Liver (tissue), 9 donors: ENCODE data around the gene GRWD1. TPM values are rescaled to one million over a fixed set of nuclear protein-coding genes. Genes with fewer than 3 reads are reported as not detected.

Experiments used
- DNase-seq: peaks from one replicate; pipeline ENCODE4 v3.0.0-alpha.2; 2017; ENCODE audit warnings: low spot score
- H3K27ac ChIP-seq, 2 donors: one replicate each; pipeline ENCODE4 v1.7.0; 2013; ENCODE audit warnings: inconsistent platforms in 2 of 2, low read length in 2 of 2, control low read depth in 1 of 2, low read depth in 1 of 2, mild to moderate bottlenecking in 1 of 2
- H3K27me3 ChIP-seq, 4 donors: one replicate each; pipeline versions ENCODE4 v1.6.1 to v1.7.0; 2013; ENCODE audit warnings: low read length in 3 of 4, inconsistent platforms in 1 of 4, mild to moderate bottlenecking in 1 of 4, moderate library complexity in 1 of 4; ENCODE audit not compliant: control insufficient read depth in 4 of 4, insufficient read depth in 4 of 4
- H3K36me3 ChIP-seq, 4 donors: one replicate each; pipeline versions ENCODE4 v1.6.1 to v1.7.0; 2013; ENCODE audit warnings: low read length in 3 of 4, mild to moderate bottlenecking in 3 of 4, low read depth in 1 of 4, moderate library complexity in 1 of 4; ENCODE audit not compliant: control insufficient read depth in 4 of 4, insufficient read depth in 3 of 4
- H3K4me1 ChIP-seq, 4 donors: one replicate each; pipeline versions ENCODE4 v1.6.1 to v1.7.0; 2013; ENCODE audit warnings: low read length in 3 of 4, mild to moderate bottlenecking in 3 of 4, moderate library complexity in 1 of 4; ENCODE audit not compliant: control insufficient read depth in 4 of 4, insufficient read depth in 4 of 4
- H3K4me3 ChIP-seq, 3 donors: one replicate each; pipeline versions ENCODE4 v1.6.1 to v1.7.0; 2013; ENCODE audit warnings: low read length in 3 of 3, control low read depth in 1 of 3, low read depth in 1 of 3, mild to moderate bottlenecking in 1 of 3
- H3K9ac ChIP-seq, 2 donors: one replicate each; pipeline ENCODE4 v1.7.0; 2013; ENCODE audit warnings: low read length in 2 of 2, mild to moderate bottlenecking in 2 of 2, moderate library complexity in 2 of 2, control low read depth in 1 of 2, low read depth in 1 of 2
- H3K9me3 ChIP-seq, 4 donors: one replicate each; pipeline versions ENCODE4 v1.6.1 to v1.7.0; 2013; ENCODE audit warnings: low read length in 3 of 4; ENCODE audit not compliant: control insufficient read depth in 4 of 4
- EGR1 ChIP-seq, 2 donors: IDR thresholded peaks; 2 replicates each; pipeline ENCODE4 v1.6.1; 2016 to 2018; ENCODE audit warnings: antibody characterized with exemption in 2 of 2, low read depth in 2 of 2
- FOXA1 ChIP-seq: IDR thresholded peaks from 2 replicates; pipeline ENCODE4 v1.6.1; 2016; ENCODE audit warnings: antibody characterized with exemption
- FOXA2 ChIP-seq: IDR thresholded peaks from 2 replicates; pipeline ENCODE4 v1.6.1; 2016; ENCODE audit warnings: antibody characterized with exemption
- GABPA ChIP-seq, 2 donors: IDR thresholded peaks in 1 of 2; conservative IDR thresholded peaks in 1 of 2; 2 replicates each; pipeline ENCODE4 v1.6.1; 2016; ENCODE audit warnings: antibody characterized with exemption in 2 of 2, mild to moderate bottlenecking in 1 of 2, moderate library complexity in 1 of 2
- HNF4A ChIP-seq, 2 donors: conservative IDR thresholded peaks; 2 replicates each; pipeline ENCODE4 v1.6.1; 2016; ENCODE audit warnings: antibody characterized with exemption in 2 of 2, mild to moderate bottlenecking in 2 of 2
- HNF4G ChIP-seq: IDR thresholded peaks from 2 replicates; pipeline ENCODE4 v1.6.1; 2016; ENCODE audit warnings: antibody characterized with exemption
- JUND ChIP-seq, 2 donors: IDR thresholded peaks; 2 replicates each; pipeline ENCODE4 v1.6.1; 2016; ENCODE audit warnings: antibody characterized with exemption in 2 of 2
- NR2F2 ChIP-seq: IDR thresholded peaks from 2 replicates; pipeline ENCODE4 v1.6.1; 2016; ENCODE audit warnings: antibody characterized with exemption
- RAD21 ChIP-seq, 2 donors: IDR thresholded peaks; 2 replicates each; pipeline ENCODE4 v1.6.1; 2016; ENCODE audit warnings: antibody characterized with exemption in 2 of 2, mild to moderate bottlenecking in 2 of 2
- TAF1 ChIP-seq: conservative IDR thresholded peaks from 2 replicates; pipeline ENCODE4 v1.6.1; 2016; ENCODE audit warnings: antibody characterized with exemption, mild to moderate bottlenecking
- YY1 ChIP-seq: IDR thresholded peaks from 2 replicates; pipeline ENCODE4 v1.6.1; 2016; ENCODE audit warnings: antibody characterized with exemption, mild to moderate bottlenecking
- ZBTB33 ChIP-seq: IDR thresholded peaks from 2 replicates; pipeline ENCODE4 v1.6.1; 2016; ENCODE audit warnings: antibody characterized with exemption
- WGBS: extraction: QIAGEN DNeasy Blood & Tissue Kit; methylation state at CpG from one replicate; pipeline ENCODE4 v1.1.7; 2013; 5-methylcytosine and 5-hydroxymethylcytosine counted together
- polyA plus RNA-seq, 2 donors: library from polyadenylated mRNA; stranded (reverse) in 1 of 2; unstranded in 1 of 2; fragments of 200-250 nt in 1 of 2; fragments of >200 nt in 1 of 2; fragmentation: Nextera tagmentation in 1 of 2; extraction: Ambion mirVana in 1 of 2; gene quantifications; one replicate each; pipeline versions ENCODE4 v1.2.1 to v1.2.3, GENCODE V29; 2013 to 2015
- total RNA-seq, 2 donors: library from RNA; depleted of rRNA; stranded (reverse); fragments of >200 nt; gene quantifications; one replicate each; pipeline ENCODE4 v1.2.3, GENCODE V29; 2014
- TF ChIP-seq, protein P1 (sequence below): IDR thresholded peaks from 2 replicates; pipeline ENCODE4 v1.6.1; 2016; ENCODE audit warnings: antibody characterized with exemption
- TF ChIP-seq, protein P2 (sequence below): fragments of 150-350 bp; IDR thresholded peaks from 2 replicates; pipeline ENCODE4 v1.5.1; 2017; ENCODE audit warnings: improper control_type of control experiment, low read depth, low read length; ENCODE audit not compliant: missing input control
- TF ChIP-seq, protein P3 (sequence below): IDR thresholded peaks from 2 replicates; pipeline ENCODE4 v1.6.1; 2016; ENCODE audit warnings: antibody characterized with exemption, mild to moderate bottlenecking
- TF ChIP-seq, protein P4 (sequence below): IDR thresholded peaks from 2 replicates; pipeline ENCODE4 v1.6.1; 2016; ENCODE audit warnings: antibody characterized with exemption
- donor health status: healthy.
- donor health status: healthy.
- donor health status: healthy.
- donor health status: healthy.
- donor health status: healthy.

Gene GRWD1
- total and polyA plus RNA-seq, 4 donors = 7.1 to 31.7 (median 15.3) TPM

GRCh38 chr19:48433337-48433736, 12.4 kb upstream of the GRWD1 start:
- no peak overlapping the region for H3K9ac ChIP-seq
- no peaks in the 10 kb centered on the region for H3K27me3 ChIP-seq
- H3K36me3 ChIP-seq = no peaks in the 10 kb centered on the region
- H3K9me3 ChIP-seq = no peaks in the 10 kb centered on the region
- no peak for DNase-seq
- TF ChIP-seq JUND (IDR thresholded peaks at IDR 0.05) (no peak), HNF4A (conservative IDR thresholded peaks at IDR 0.05) (no peak), TAF1 (no peak), FOXA2 (no peak), GABPA (IDR thresholded peaks at IDR 0.05 in 1 of 2, conservative IDR thresholded peaks at IDR 0.05 in 1 of 2) (no peak), RAD21 (IDR thresholded peaks at IDR 0.05) (no peak), HNF4G (no peak), FOXA1 (no peak), EGR1 (IDR thresholded peaks at IDR 0.05; ENCODE audit: low read depth in 2 of 2) (no peak)
- TF ChIP-seq, protein P1, sequence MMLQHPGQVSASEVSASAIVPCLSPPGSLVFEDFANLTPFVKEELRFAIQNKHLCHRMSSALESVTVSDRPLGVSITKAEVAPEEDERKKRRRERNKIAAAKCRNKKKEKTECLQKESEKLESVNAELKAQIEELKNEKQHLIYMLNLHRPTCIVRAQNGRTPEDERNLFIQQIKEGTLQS = no peak
- TF ChIP-seq, protein P2, sequence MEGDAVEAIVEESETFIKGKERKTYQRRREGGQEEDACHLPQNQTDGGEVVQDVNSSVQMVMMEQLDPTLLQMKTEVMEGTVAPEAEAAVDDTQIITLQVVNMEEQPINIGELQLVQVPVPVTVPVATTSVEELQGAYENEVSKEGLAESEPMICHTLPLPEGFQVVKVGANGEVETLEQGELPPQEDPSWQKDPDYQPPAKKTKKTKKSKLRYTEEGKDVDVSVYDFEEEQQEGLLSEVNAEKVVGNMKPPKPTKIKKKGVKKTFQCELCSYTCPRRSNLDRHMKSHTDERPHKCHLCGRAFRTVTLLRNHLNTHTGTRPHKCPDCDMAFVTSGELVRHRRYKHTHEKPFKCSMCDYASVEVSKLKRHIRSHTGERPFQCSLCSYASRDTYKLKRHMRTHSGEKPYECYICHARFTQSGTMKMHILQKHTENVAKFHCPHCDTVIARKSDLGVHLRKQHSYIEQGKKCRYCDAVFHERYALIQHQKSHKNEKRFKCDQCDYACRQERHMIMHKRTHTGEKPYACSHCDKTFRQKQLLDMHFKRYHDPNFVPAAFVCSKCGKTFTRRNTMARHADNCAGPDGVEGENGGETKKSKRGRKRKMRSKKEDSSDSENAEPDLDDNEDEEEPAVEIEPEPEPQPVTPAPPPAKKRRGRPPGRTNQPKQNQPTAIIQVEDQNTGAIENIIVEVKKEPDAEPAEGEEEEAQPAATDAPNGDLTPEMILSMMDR = no peak
- H3K4me3 ChIP-seq = no peak overlapping the region
- H3K27ac ChIP-seq = no peak overlapping the region
- H3K4me1 ChIP-seq = no peaks in the 10 kb centered on the region
- WGBS = 73% methylated on average over 8 of the region's 8 CpGs

DNA sequence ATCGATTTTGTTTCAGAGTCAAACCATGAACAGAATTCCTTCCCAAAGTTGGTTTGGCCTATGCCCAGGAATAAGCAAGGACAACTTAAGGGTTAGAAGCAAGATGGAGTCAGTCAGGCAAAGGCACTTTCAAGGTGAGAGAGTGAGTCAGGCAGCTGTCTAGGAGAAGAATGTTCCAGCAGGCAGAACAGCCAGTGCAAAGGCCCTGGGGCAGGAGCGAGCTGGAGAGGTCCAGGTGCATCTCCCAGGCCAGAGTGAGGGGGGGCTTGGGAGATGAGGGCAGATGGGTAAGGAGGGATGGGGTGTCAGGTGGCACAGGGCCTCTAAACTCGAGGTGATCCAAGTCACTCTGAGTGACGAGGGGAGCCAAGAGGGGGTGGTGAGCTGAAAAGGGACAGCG, 9.2 kb upstream of the GRWD1 start:
- H3K9ac ChIP-seq = no peak overlapping the region
- DNase-seq = no peak
- no peaks in the 10 kb centered on the region for H3K4me1 ChIP-seq
- H3K4me3 ChIP-seq = no peak overlapping the region
- H3K27me3 ChIP-seq = no peaks in the 10 kb centered on the region
- TF ChIP-seq ZBTB33 (no peak), FOXA1 (no peak), NR2F2 (no peak), HNF4A (conservative IDR thresholded peaks at IDR 0.05) (no peak), TAF1 (no peak), FOXA2 (no peak), YY1 (no peak)
- WGBS = 85% methylated on average over 5 of the region's 5 CpGs
- no peaks in the 10 kb centered on the region for H3K36me3 ChIP-seq
- no peaks in the 10 kb centered on the region for H3K9me3 ChIP-seq
- no peak overlapping the region for H3K27ac ChIP-seq

- Histone ChIP-seq H3K36me3 (no peaks in the 10 kb centered on the region), H3K9ac (no peak overlapping the region), H3K9me3 (no peaks in the 10 kb centered on the region), H3K27ac (no peak overlapping the region), H3K4me1 (peaks cover 2 to 21% (median 12%) of the 10 kb centered on the region in 4 donors), H3K4me3 (no peak overlapping the region), H3K27me3 (no peaks in the 10 kb centered on the region)
- 94% methylated on average over 20 of the region's 20 CpGs for WGBS
- no peak for DNase-seq
- TF ChIP-seq FOXA1 (no peak), GABPA (IDR thresholded peaks at IDR 0.05 in 1 of 2, conservative IDR thresholded peaks at IDR 0.05 in 1 of 2) (no peak), HNF4G (no peak), EGR1 (IDR thresholded peaks at IDR 0.05; ENCODE audit: low read depth in 2 of 2) (no peak), RAD21 (IDR thresholded peaks at IDR 0.05) (no peak), HNF4A (conservative IDR thresholded peaks at IDR 0.05) (no peak)
- TF ChIP-seq, protein P3, sequence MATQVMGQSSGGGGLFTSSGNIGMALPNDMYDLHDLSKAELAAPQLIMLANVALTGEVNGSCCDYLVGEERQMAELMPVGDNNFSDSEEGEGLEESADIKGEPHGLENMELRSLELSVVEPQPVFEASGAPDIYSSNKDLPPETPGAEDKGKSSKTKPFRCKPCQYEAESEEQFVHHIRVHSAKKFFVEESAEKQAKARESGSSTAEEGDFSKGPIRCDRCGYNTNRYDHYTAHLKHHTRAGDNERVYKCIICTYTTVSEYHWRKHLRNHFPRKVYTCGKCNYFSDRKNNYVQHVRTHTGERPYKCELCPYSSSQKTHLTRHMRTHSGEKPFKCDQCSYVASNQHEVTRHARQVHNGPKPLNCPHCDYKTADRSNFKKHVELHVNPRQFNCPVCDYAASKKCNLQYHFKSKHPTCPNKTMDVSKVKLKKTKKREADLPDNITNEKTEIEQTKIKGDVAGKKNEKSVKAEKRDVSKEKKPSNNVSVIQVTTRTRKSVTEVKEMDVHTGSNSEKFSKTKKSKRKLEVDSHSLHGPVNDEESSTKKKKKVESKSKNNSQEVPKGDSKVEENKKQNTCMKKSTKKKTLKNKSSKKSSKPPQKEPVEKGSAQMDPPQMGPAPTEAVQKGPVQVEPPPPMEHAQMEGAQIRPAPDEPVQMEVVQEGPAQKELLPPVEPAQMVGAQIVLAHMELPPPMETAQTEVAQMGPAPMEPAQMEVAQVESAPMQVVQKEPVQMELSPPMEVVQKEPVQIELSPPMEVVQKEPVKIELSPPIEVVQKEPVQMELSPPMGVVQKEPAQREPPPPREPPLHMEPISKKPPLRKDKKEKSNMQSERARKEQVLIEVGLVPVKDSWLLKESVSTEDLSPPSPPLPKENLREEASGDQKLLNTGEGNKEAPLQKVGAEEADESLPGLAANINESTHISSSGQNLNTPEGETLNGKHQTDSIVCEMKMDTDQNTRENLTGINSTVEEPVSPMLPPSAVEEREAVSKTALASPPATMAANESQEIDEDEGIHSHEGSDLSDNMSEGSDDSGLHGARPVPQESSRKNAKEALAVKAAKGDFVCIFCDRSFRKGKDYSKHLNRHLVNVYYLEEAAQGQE = no peak
- TF ChIP-seq, protein P4, sequence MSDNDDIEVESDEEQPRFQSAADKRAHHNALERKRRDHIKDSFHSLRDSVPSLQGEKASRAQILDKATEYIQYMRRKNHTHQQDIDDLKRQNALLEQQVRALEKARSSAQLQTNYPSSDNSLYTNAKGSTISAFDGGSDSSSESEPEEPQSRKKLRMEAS = no peak
Measured at GRCh38 chr19:48441360-48442050, 4.3 kb upstream of the GRWD1 start.
